H1 (cell line): ENCODE results near the gene CTBP2. TPM values are rescaled to one million over a fixed set of nuclear protein-coding genes. Genes with fewer than 3 reads are reported as not detected.

ENCODE experiments used
- CTCF ChIA-PET: fragments of 300-600 bp; sonication (Branson Sonifier 250); formaldehyde crosslinking; loops from one replicate; lab custom pipeline; 2021; ENCODE audit not compliant: partially characterized antibody; lab: Charles Lee
- POLR2A ChIA-PET: fragments of 300-600 bp; sonication (Branson Sonifier 250); formaldehyde crosslinking; loops from one replicate; lab custom pipeline; 2021; ENCODE audit warnings: inconsistent platforms; ENCODE audit not compliant: partially characterized antibody; lab: Charles Lee
- DNase-seq, 2 experiments: peaks; one replicate each; pipeline versions ENCODE4 v3.0.0 to v3.0.0-alpha.2; 2010 to 2022; ENCODE audit warnings: low spot score in 2 of 2, low read depth in 1 of 2, mixed read lengths in 1 of 2
- FAIRE-seq: peaks from 2 replicates; lab custom pipeline; 2011; peaks lifted over from hg19 to GRCh38; lab: Jason Lieb, UNC
- H2AFZ ChIP-seq: 2 replicates; pipeline ENCODE4 v1.8.1; 2012; ENCODE audit warnings: low read length, inconsistent platforms
- H2AK5ac ChIP-seq: 2 replicates; pipeline ENCODE4 v1.6.1; 2013; ENCODE audit warnings: low read depth, low read length
- H2BK120ac ChIP-seq: replicated peaks from 2 replicates; pipeline ENCODE3; 2013; ENCODE audit warnings: low read depth, low read length, inconsistent platforms
- H2BK12ac ChIP-seq: 2 replicates; pipeline ENCODE4 v1.6.1; 2013; ENCODE audit warnings: low read depth, low read length
- H2BK15ac ChIP-seq: 2 replicates; pipeline ENCODE4 v1.6.1; 2013; ENCODE audit warnings: low read length
- H2BK20ac ChIP-seq: 2 replicates; pipeline ENCODE4 v1.6.1; 2013; ENCODE audit warnings: low read length
- H2BK5ac ChIP-seq: 2 replicates; pipeline ENCODE4 v1.6.1; 2013; ENCODE audit warnings: low read depth, low read length
- H3K14ac ChIP-seq: 2 replicates; pipeline ENCODE4 v1.6.1; 2013; ENCODE audit warnings: inconsistent platforms; ENCODE audit not compliant: insufficient read length
- H3K18ac ChIP-seq: 2 replicates; pipeline ENCODE4 v1.6.1; 2013; ENCODE audit warnings: low read length; ENCODE audit errors: extremely low read depth
- H3K23ac ChIP-seq: 2 replicates; pipeline ENCODE4 v1.6.1; 2013; ENCODE audit warnings: inconsistent platforms; ENCODE audit not compliant: insufficient read length
- H3K23me2 ChIP-seq: 2 replicates; pipeline ENCODE4 v1.6.1; 2013; ENCODE audit warnings: low read depth, low read length
- H3K27ac ChIP-seq: 2 replicates; pipeline ENCODE4 v1.6.1; 2011; ENCODE audit warnings: low read depth, low read length, inconsistent platforms
- H3K27me3 ChIP-seq, 4 experiments: replicated peaks in 1 of 4; 1 replicate in 1 of 4; 2 replicates in 3 of 4; pipeline versions ENCODE4 v1.6.1 to v1.8.1; 2011 to 2013; ENCODE audit warnings: low read length in 3 of 4, mild to moderate bottlenecking in 3 of 4, inconsistent platforms in 2 of 4, mixed read lengths in 2 of 4, moderate library complexity in 1 of 4; ENCODE audit not compliant: control insufficient read depth in 3 of 4, insufficient read depth in 3 of 4; ENCODE audit errors: extremely low read depth in 1 of 4
- H3K36me3 ChIP-seq, 4 experiments: 2 replicates each; pipeline versions ENCODE4 v1.6.1 to v1.8.1; 2011 to 2013; ENCODE audit warnings: mild to moderate bottlenecking in 4 of 4, low read length in 3 of 4, moderate library complexity in 2 of 4, control low read depth in 1 of 4, inconsistent platforms in 1 of 4; ENCODE audit not compliant: insufficient read depth in 4 of 4, control insufficient read depth in 2 of 4
- H3K4ac ChIP-seq: replicated peaks from 2 replicates; pipeline ENCODE3; 2013; ENCODE audit warnings: low read length, low read depth, mixed read lengths, inconsistent platforms; ENCODE audit not compliant: insufficient read length
- H3K4me1 ChIP-seq, 4 experiments: replicated peaks in 1 of 4; 1 replicate in 1 of 4; 2 replicates in 3 of 4; pipeline versions ENCODE4 v1.6.1 to v1.8.1; 2011 to 2013; ENCODE audit warnings: low read length in 3 of 4, inconsistent platforms in 2 of 4, mixed read lengths in 1 of 4; ENCODE audit not compliant: insufficient read depth in 4 of 4, control insufficient read depth in 3 of 4
- H3K4me2 ChIP-seq, 2 experiments: 2 replicates each; pipeline versions ENCODE4 v1.6.1 to v1.8.1; 2011 to 2013; ENCODE audit warnings: low read depth in 2 of 2, low read length in 2 of 2, control low read depth in 1 of 2, inconsistent platforms in 1 of 2, mild to moderate bottlenecking in 1 of 2; ENCODE audit not compliant: insufficient read depth in 1 of 2
- H3K4me3 ChIP-seq, 4 experiments: fragments of 200-600, 300-600 bp in 1 of 4; sonication (generic), shearing (Covaris generic), sonication (Bioruptor Twin) in 1 of 4; 2 replicates each; pipeline versions ENCODE4 v1.5.1 to v1.8.1; 2011 to 2016; ENCODE audit warnings: low read length in 4 of 4, low read depth in 3 of 4, control low read depth in 2 of 4, inconsistent platforms in 2 of 4, mild to moderate bottlenecking in 2 of 4, mixed read lengths in 1 of 4, moderate library complexity in 1 of 4; ENCODE audit not compliant: insufficient read depth in 2 of 4; ENCODE audit errors: extremely low read depth in 1 of 4
- H3K56ac ChIP-seq: replicated peaks from 2 replicates; pipeline ENCODE3; 2013; ENCODE audit warnings: low read depth, mild to moderate bottlenecking, mixed read lengths, low read length, inconsistent platforms; ENCODE audit not compliant: insufficient read length
- H3K79me1 ChIP-seq: 2 replicates; pipeline ENCODE4 v1.6.1; 2013; ENCODE audit warnings: low read depth, low read length, control low read depth
- H3K79me2 ChIP-seq, 2 experiments: 2 replicates each; pipeline versions ENCODE4 v1.6.1 to v1.8.1; 2012 to 2013; ENCODE audit warnings: low read length in 2 of 2, mild to moderate bottlenecking in 2 of 2, inconsistent platforms in 1 of 2; ENCODE audit not compliant: insufficient read depth in 2 of 2, control insufficient read depth in 1 of 2
- H3K9ac ChIP-seq, 4 experiments: replicated peaks in 1 of 4; 1 replicate in 1 of 4; 2 replicates in 3 of 4; pipeline versions ENCODE4 v1.6.1 to v1.8.1; 2011 to 2013; ENCODE audit warnings: low read depth in 3 of 4, low read length in 3 of 4, control low read depth in 2 of 4, mild to moderate bottlenecking in 2 of 4, moderate library complexity in 2 of 4, inconsistent platforms in 1 of 4; ENCODE audit errors: extremely low read depth in 1 of 4
- H3K9me3 ChIP-seq, 2 experiments: 2 replicates each; pipeline versions ENCODE4 v1.6.1 to v1.8.1; 2012 to 2013; ENCODE audit warnings: mild to moderate bottlenecking in 2 of 2, moderate library complexity in 2 of 2, control low read depth in 1 of 2, inconsistent platforms in 1 of 2, low read depth in 1 of 2, low read length in 1 of 2, mixed read lengths in 1 of 2; ENCODE audit not compliant: insufficient read depth in 2 of 2
- H4K20me1 ChIP-seq, 2 experiments: replicated peaks in 1 of 2; 2 replicates each; pipeline versions ENCODE3 to v1.8.1; 2011 to 2013; ENCODE audit warnings: inconsistent platforms in 2 of 2, low read length in 2 of 2, mild to moderate bottlenecking in 1 of 2; ENCODE audit not compliant: insufficient read depth in 2 of 2, control insufficient read depth in 1 of 2
- H4K5ac ChIP-seq: 2 replicates; pipeline ENCODE4 v1.6.1; 2013; ENCODE audit warnings: low read length, low read depth, mixed read lengths, inconsistent platforms; ENCODE audit not compliant: insufficient read length
- H4K8ac ChIP-seq: 2 replicates; pipeline ENCODE4 v1.8.0; 2013; ENCODE audit warnings: mild to moderate bottlenecking, moderate library complexity, low read length, inconsistent platforms; ENCODE audit not compliant: insufficient read depth; ENCODE audit errors: extremely low read depth
- H4K91ac ChIP-seq: replicated peaks from 2 replicates; pipeline ENCODE3; 2013; ENCODE audit warnings: low read length, mixed read lengths, inconsistent platforms; ENCODE audit not compliant: insufficient read length
- ATF3 ChIP-seq: IDR thresholded peaks from 2 replicates; pipeline ENCODE4 v1.6.1; 2011; ENCODE audit warnings: low read depth, mild to moderate bottlenecking, low read length; ENCODE audit not compliant: insufficient read depth
- CBX8 ChIP-seq: fragments of 300-800, 300-1000 bp; sonication (generic); IDR thresholded peaks from 2 replicates; pipeline ENCODE4 v1.7.1; 2016; ENCODE audit warnings: low read depth, low read length, borderline replicate concordance
- HDAC6 ChIP-seq: IDR thresholded peaks from one replicate; pipeline ENCODE4 v1.7.1; 2012; ENCODE audit warnings: low read depth, mild to moderate bottlenecking, inconsistent platforms, low read length, moderate library complexity
- KDM1A ChIP-seq: fragments of 200-600, 300-600 bp; sonication (generic); IDR thresholded peaks from 2 replicates; pipeline ENCODE4 v1.7.1; 2016; ENCODE audit warnings: mild to moderate bottlenecking, low read length, borderline replicate concordance
- POLR2AphosphoS5 ChIP-seq: IDR thresholded peaks from 2 replicates; pipeline ENCODE4 v1.6.1; 2011; ENCODE audit warnings: low read depth, low read length
- WGBS, 2 experiments: shearing (Covaris generic) in 1 of 2; methylation state at CpG; one replicate each; pipeline versions ENCODE4 v1.1.6 to v1.1.7; 2013 to 2015; ENCODE audit warnings: low lambda C conversion rate in 2 of 2, mixed read lengths in 2 of 2, inconsistent platforms in 1 of 2, low coverage in 1 of 2, missing lambda C conversion rate in 1 of 2; ENCODE audit not compliant: insufficient replicate concordance in 2 of 2, insufficient coverage in 1 of 2, insufficient read length in 1 of 2; ENCODE audit errors: extremely low coverage in 1 of 2, missing lambda C conversion rate in 1 of 2; 5-methylcytosine and 5-hydroxymethylcytosine counted together
- polyA plus RNA-seq, 7 experiments: library from polyadenylated mRNA; depleted of rRNA in 3 of 7; stranded (reverse) in 5 of 7; unstranded in 2 of 7; fragments of >200 nt in 5 of 7; fragments of 200-250 nt in 2 of 7; gene quantifications; 1 replicate in 5 of 7; 2 replicates in 1 of 7; 4 replicates in 1 of 7; pipeline versions ENCODE4 v1.2.1 to v1.2.3, GENCODE V29; 2011 to 2013; ENCODE audit warnings: missing spikeins in 2 of 7, mixed read lengths in 2 of 7
- total RNA-seq: library from RNA; stranded (reverse); fragmentation: NEBNext Ultra II Directional; extraction: Animal tissue kit (Norgen Biotek cat#: 25700); gene quantifications from 2 replicates; pipeline ENCODE4 v1.2.1, GENCODE V29; 2021

Gene CTBP2
- total and polyA plus RNA-seq, 2 of the 8 experiments (the other 6 are each of a cell fraction or from before 2014, with no cell fraction given): 208 to 221 TPM

GRCh38 chr10:125141150-125141859 is 19.1 kb downstream of the CTBP2 start:
- peak overlapping the region; percentile 57; the same call in 1 of the 2 replicates for H2BK20ac ChIP-seq
- H2BK15ac ChIP-seq: peak overlapping the region; percentile 13; the same call in 1 of the 2 replicates
- H2BK120ac ChIP-seq: no peak overlapping the region
- TF ChIP-seq KDM1A (peak; percentile 24; the same call in 1 of the 2 replicates), CBX8 (no peak), ATF3 (no peak), POLR2AphosphoS5 (peak; percentile 51; the same call in 1 of the 2 replicates), HDAC6 (no peak)
- DNase-seq: no peak
- H2BK5ac ChIP-seq: peak overlapping the region; percentile 47
- no peaks in the 10 kb centered on the region for H3K23me2 ChIP-seq
- no peak for FAIRE-seq
- H4K5ac ChIP-seq: no peak overlapping the region
- no peak overlapping the region for H3K4me3 ChIP-seq
- H2AFZ ChIP-seq: no peak overlapping the region
- peaks cover 25 to 58% (median 47%) of the 10 kb centered on the region in 4 experiments for H3K4me1 ChIP-seq
- H3K23ac ChIP-seq: no peak overlapping the region
- H2AK5ac ChIP-seq: peak overlapping the region; percentile 69; the same call in 1 of the 2 replicates
- 0 out of 7 replicates have a peak overlapping the region, but pooled peaks of 1 of the 4 experiments have one; percentile 54 for H3K9ac ChIP-seq
- 0 out of 2 replicates have a peak overlapping the region, but pooled peaks have one; percentile 19 for H3K27ac ChIP-seq
- peaks cover 66 to 75% of the 10 kb centered on the region in 2 experiments for H4K20me1 ChIP-seq
- peak overlapping the region; percentile 93; the same call in 1 of the 2 replicates for H2BK12ac ChIP-seq
- no peaks in the 10 kb centered on the region for H3K9me3 ChIP-seq
- H3K4ac ChIP-seq: no peak overlapping the region
- no peak overlapping the region for H3K56ac ChIP-seq
- peaks cover 76 to 100% of the 10 kb centered on the region in 2 experiments for H3K79me2 ChIP-seq
- H3K36me3 ChIP-seq: peaks cover 0 to 28% (median 4%) of the 10 kb centered on the region in 4 experiments; a peak in 4 of 8 replicates
- H4K91ac ChIP-seq: no peak overlapping the region
- H3K14ac ChIP-seq: no peak overlapping the region
- POLR2A ChIA-PET: interaction anchor here (1.2 to 3.7 kb wide), 7 partner anchors 8 to 24 kb away, joined by 3 to 22 read pairs (median 5); no protein-coding TSS in a partner anchor
- no peak overlapping the region; the same call in 1 of the 2 replicates for H4K8ac ChIP-seq
- H3K27me3 ChIP-seq: no peaks in the 10 kb centered on the region; a peak in 1 of 7 replicates
- H3K4me2 ChIP-seq: peak overlapping the region in 1 of 2 experiments; percentile 12; a peak in 2 of 4 replicates
- WGBS, 2 experiments: 98% methylated on average over 16 of the region's 16 CpGs; no CpG with 5 or more reads in 1 of the 2 experiments
- H3K18ac ChIP-seq: peak overlapping the region; percentile 83; the same call in 1 of the 2 replicates
- CTCF ChIA-PET: interaction anchor here (0.7 to 1.0 kb wide), 2 partner anchors 41 to 149 kb away, joined by 3 read pairs; no protein-coding TSS in a partner anchor
- H3K79me1 ChIP-seq: peaks cover 17% of the 10 kb centered on the region
